ENCODE results near the gene DDX23.

DDX23 gene

GRCh38 chr12:48783432-48783831 is 68.5 kb downstream of the DDX23 start:
- no peak for TF ChIP-seq CTCF (IDR thresholded peaks at IDR 0.05; ENCODE audit: low read depth, low read length, missing control alignments)
- H3K4me3 ChIP-seq (replicated peaks; ENCODE audit: low read depth, low read length) = no peak overlapping the region
- no peak for DNase-seq (ENCODE audit: extremely low read depth, low read depth)

GRCh38 chr12:48782457-48783395 is 69.2 kb downstream of the DDX23 start:
- no peak for TF ChIP-seq CTCF (IDR thresholded peaks at IDR 0.05; ENCODE audit: low read depth, low read length, missing control alignments)
- no peak for DNase-seq (ENCODE audit: extremely low read depth, low read depth)
- no peak overlapping the region for H3K4me3 ChIP-seq (replicated peaks; ENCODE audit: low read depth, low read length)

- TF ChIP-seq CTCF (IDR thresholded peaks at IDR 0.05; ENCODE audit: low read depth, low read length, missing control alignments) = no peak
- H3K4me3 ChIP-seq (replicated peaks; ENCODE audit: low read depth, low read length) = no peak overlapping the region
- no peak for DNase-seq (ENCODE audit: extremely low read depth, low read depth)
Measured at GRCh38 chr12:48781750-48782456, 70.1 kb downstream of the DDX23 start.

- no peak for DNase-seq (ENCODE audit: extremely low read depth, low read depth)
- no peak for TF ChIP-seq CTCF (IDR thresholded peaks at IDR 0.05; ENCODE audit: low read depth, low read length, missing control alignments)
- H3K4me3 ChIP-seq (replicated peaks; ENCODE audit: low read depth, low read length) = no peak overlapping the region
Measured at GRCh38 chr12:48780381-48781025, 71.5 kb downstream of the DDX23 start.

GRCh38 chr12:48779869-48780268 is 72.1 kb downstream of the DDX23 start:
- no peak for TF ChIP-seq CTCF (IDR thresholded peaks at IDR 0.05; ENCODE audit: low read depth, low read length, missing control alignments)
- no peak for DNase-seq (ENCODE audit: extremely low read depth, low read depth)
- H3K4me3 ChIP-seq (replicated peaks; ENCODE audit: low read depth, low read length) = no peak overlapping the region
